Neural cell (in vitro differentiated cells): ENCODE results near the gene NFIB.

Source experiments
- EZH2 ChIP-seq: fragments of 200-600, 300-800 bp; shearing (Covaris generic), sonication (generic); IDR thresholded peaks from 2 replicates; pipeline ENCODE4 v1.6.1; 2014; ENCODE audit warnings: antibody characterized with exemption, low read length, borderline replicate concordance, mild to moderate bottlenecking; ENCODE audit not compliant: insufficient read depth, poor library complexity, severe bottlenecking
- POLR2AphosphoS5 ChIP-seq: IDR thresholded peaks from 2 replicates; pipeline ENCODE4 v1.6.1; 2012
- TF ChIP-seq, protein P1 (sequence below): IDR thresholded peaks from 2 replicates; pipeline ENCODE4 v1.6.1; 2012; ENCODE audit warnings: borderline replicate concordance
- TF ChIP-seq, protein P2 (sequence below): fragments of 450-650 bp; IDR thresholded peaks from 2 replicates; pipeline ENCODE4 v1.5.1; 2014; ENCODE audit warnings: antibody characterized with exemption, mild to moderate bottlenecking, moderate library complexity; ENCODE audit not compliant: poor library complexity, severe bottlenecking

DNA sequence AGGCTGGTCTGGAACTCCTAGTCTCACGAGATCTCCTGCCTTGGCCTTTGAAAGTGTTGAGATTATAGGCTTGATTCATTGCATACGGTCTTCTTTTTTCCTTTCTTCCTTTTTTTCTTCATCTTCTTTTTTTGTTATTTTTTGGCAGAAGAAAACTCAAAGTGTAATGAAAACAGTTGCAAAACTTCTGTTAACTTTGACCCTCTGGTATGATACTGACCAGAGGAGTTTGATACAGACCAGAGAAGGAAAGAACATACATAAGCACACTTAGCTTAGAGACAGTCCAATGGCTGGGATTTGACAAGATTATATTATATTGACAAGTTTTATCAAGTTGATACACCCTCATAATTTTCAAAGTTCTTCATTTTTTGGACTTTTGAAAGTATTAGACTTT lies 181.2 kb downstream of the NFIB start:
- TF ChIP-seq, protein P1, sequence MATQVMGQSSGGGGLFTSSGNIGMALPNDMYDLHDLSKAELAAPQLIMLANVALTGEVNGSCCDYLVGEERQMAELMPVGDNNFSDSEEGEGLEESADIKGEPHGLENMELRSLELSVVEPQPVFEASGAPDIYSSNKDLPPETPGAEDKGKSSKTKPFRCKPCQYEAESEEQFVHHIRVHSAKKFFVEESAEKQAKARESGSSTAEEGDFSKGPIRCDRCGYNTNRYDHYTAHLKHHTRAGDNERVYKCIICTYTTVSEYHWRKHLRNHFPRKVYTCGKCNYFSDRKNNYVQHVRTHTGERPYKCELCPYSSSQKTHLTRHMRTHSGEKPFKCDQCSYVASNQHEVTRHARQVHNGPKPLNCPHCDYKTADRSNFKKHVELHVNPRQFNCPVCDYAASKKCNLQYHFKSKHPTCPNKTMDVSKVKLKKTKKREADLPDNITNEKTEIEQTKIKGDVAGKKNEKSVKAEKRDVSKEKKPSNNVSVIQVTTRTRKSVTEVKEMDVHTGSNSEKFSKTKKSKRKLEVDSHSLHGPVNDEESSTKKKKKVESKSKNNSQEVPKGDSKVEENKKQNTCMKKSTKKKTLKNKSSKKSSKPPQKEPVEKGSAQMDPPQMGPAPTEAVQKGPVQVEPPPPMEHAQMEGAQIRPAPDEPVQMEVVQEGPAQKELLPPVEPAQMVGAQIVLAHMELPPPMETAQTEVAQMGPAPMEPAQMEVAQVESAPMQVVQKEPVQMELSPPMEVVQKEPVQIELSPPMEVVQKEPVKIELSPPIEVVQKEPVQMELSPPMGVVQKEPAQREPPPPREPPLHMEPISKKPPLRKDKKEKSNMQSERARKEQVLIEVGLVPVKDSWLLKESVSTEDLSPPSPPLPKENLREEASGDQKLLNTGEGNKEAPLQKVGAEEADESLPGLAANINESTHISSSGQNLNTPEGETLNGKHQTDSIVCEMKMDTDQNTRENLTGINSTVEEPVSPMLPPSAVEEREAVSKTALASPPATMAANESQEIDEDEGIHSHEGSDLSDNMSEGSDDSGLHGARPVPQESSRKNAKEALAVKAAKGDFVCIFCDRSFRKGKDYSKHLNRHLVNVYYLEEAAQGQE, result no peak
- TF ChIP-seq, protein P2, sequence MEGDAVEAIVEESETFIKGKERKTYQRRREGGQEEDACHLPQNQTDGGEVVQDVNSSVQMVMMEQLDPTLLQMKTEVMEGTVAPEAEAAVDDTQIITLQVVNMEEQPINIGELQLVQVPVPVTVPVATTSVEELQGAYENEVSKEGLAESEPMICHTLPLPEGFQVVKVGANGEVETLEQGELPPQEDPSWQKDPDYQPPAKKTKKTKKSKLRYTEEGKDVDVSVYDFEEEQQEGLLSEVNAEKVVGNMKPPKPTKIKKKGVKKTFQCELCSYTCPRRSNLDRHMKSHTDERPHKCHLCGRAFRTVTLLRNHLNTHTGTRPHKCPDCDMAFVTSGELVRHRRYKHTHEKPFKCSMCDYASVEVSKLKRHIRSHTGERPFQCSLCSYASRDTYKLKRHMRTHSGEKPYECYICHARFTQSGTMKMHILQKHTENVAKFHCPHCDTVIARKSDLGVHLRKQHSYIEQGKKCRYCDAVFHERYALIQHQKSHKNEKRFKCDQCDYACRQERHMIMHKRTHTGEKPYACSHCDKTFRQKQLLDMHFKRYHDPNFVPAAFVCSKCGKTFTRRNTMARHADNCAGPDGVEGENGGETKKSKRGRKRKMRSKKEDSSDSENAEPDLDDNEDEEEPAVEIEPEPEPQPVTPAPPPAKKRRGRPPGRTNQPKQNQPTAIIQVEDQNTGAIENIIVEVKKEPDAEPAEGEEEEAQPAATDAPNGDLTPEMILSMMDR, result no peak
- TF ChIP-seq EZH2 (no peak), POLR2AphosphoS5 (no peak)
